BJ (cell line): ENCODE measurements around the gene RNPEPL1. TPM values are rescaled to one million over a fixed set of nuclear protein-coding genes. Genes with fewer than 3 reads are reported as not detected.
"Not testable (repeated sequence)": the region's sequence is repeated elsewhere in the genome, so short reads cannot be mapped to it uniquely, and the experiment has no call there.

Source experiments
- CTCF ChIA-PET: fragments of 350-600 bp; formaldehyde crosslinking; extraction: SDS; loops from one replicate; lab custom pipeline; 2021; ENCODE audit warnings: antibody characterized with exemption, inconsistent platforms; lab: Yijun Ruan, JAX
- POLR2A ChIA-PET: fragments of 300-600 bp; sonication (Branson Sonifier 250); formaldehyde crosslinking; extraction: SDS; loops from one replicate; lab custom pipeline; 2021; ENCODE audit warnings: antibody characterized with exemption; lab: Charles Lee
- DNase-seq: peaks from one replicate; pipeline ENCODE4 v3.0.0-alpha.2; 2011; ENCODE audit warnings: low read depth
- H3K27me3 ChIP-seq: 2 replicates; pipeline ENCODE4 v1.6.0; 2011; ENCODE audit warnings: low read length; ENCODE audit not compliant: control insufficient read depth, insufficient read depth
- H3K36me3 ChIP-seq: 2 replicates; pipeline ENCODE4 v1.5.1; 2011; ENCODE audit warnings: low read length; ENCODE audit not compliant: control insufficient read depth, insufficient read depth
- H3K4me3 ChIP-seq: 2 replicates; pipeline ENCODE4 v1.5.1; 2011; ENCODE audit warnings: low read depth, mild to moderate bottlenecking, control low read depth, low read length
- CTCF ChIP-seq: IDR thresholded peaks from 2 replicates; pipeline ENCODE4 v1.5.1; 2011; ENCODE audit warnings: low read depth, mild to moderate bottlenecking, control low read depth, inconsistent platforms, low read length, moderate library complexity; ENCODE audit not compliant: insufficient read depth
- polyA plus RNA-seq: library from polyadenylated mRNA; depleted of rRNA; stranded (reverse); fragments of >200 nt; gene quantifications from 2 replicates; pipeline ENCODE4 v1.2.3, GENCODE V29; 2011

Gene RNPEPL1
- polyA plus RNA-seq, 1 experiment = 12.7 TPM

DNA sequence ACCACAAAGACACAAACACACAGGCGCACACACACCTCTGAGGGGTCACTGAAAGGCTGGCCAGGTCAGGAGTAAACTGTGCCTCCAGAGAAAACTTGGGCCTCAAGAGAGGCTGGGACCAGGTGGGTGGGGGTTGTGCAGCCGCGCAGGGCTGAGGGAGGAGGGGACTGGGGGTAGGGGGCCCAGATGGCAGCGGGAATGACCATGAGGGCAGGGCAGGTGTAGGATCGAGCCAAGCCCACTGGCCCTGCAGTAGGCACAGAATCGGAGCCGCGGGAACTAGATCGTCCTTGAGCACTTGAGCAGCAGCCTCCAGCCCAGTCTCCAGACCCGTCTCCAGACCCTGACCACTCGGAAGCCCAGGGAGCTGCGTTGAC lies 47.3 kb upstream of the RNPEPL1 start:
- no peak for DNase-seq
- no peak for TF ChIP-seq CTCF
- ChIA-PET CTCF (no interaction called here), POLR2A (no interaction called here)
- Histone ChIP-seq H3K36me3 (0 out of 2 replicates have a peak, but pooled peaks cover under 1% of the 10 kb centered on the region), H3K27me3 (no peaks in the 10 kb centered on the region), H3K4me3 (no peak overlapping the region)

DNA sequence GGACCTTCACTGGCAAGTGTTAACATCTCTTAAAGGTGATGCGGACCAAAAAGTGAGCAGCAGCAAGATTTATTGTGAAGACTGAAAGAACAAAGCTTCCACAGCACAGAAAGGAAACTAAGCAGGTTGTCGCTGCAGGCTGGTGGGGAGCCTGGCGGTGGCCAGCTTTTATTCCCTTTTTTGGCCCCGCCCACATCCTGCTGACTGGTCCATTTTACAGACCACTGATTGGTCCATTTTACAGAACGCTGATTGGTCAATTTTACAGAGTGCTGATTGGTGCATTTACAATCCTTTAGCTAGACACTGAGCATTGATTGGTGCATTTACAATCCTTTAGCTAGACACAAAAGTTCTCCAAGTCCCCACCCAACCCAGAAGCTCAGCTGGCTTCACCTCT lies 46.4 kb upstream of the RNPEPL1 start:
- CTCF ChIA-PET = interaction anchor here (0.6 to 3.1 kb wide), 3 partner anchors 8 to 27 kb away, joined by 3 to 11 read pairs (median 3); no protein-coding TSS in a partner anchor
- H3K27me3 ChIP-seq = not testable (repeated sequence)

GRCh38 chr2:240522406-240522805 lies 45.9 kb upstream of the RNPEPL1 start:
- Histone ChIP-seq H3K4me3 (no peak overlapping the region), H3K36me3 (0 out of 2 replicates have a peak, but pooled peaks cover 1% of the 10 kb centered on the region), H3K27me3 (no peaks in the 10 kb centered on the region)
- DNase-seq = no peak
- POLR2A ChIA-PET = no interaction called here
- CTCF ChIA-PET = interaction anchor here (1.6 to 3.1 kb wide), 2 partner anchors 8 to 25 kb away, joined by 3 to 11 read pairs; no protein-coding TSS in a partner anchor
- TF ChIP-seq CTCF = no peak

More for the DNA sequence above, 46.4 kb upstream of the RNPEPL1 start:
- H3K4me3 ChIP-seq, H3K36me3 ChIP-seq, DNase-seq, POLR2A ChIA-PET: not testable (repeated sequence)

DNA sequence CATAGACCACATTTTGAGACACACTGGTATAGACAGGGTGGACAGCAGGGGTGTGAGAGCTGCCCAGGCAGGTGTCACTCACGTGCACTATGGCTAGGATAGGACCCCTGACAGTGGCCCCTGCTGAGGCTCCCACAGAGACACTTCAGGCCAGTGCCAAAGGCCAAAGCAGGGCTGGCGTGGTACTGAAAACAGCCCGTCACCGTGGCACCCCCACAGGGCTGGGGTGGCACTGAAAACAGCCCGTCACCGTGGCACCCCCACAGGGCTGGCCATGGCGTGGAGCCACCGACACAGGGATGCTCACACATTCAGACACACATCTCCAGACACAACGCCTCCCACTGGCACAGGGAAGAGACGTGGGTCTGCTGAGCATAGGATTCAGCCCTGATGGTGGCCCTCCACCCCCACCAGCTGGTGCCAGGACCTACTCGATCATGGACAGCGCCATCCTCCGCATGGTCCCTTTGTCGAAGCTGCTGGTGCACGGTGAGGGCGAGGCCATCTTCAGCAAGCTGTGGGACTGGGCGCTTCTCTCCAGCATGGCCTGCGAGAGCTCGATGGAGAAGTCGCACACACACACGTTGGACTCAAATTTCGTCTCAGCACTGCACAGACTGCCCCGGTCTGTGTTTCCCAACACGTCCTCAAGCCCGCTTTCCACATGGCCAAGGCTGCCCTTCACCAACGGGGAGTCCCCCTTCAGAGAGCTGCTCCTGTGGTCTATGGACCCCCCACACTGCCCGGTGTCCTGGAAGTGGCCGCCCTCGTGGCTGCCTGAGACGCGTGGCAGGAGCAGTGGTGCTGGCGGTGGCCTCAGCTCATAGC lies 44.6 kb upstream of the RNPEPL1 start:
- CTCF ChIA-PET = interaction anchor here (1.4 to 3.1 kb wide), 2 partner anchors 9 to 11 kb away, joined by 3 to 11 read pairs; no protein-coding TSS in a partner anchor
- DNase-seq = no peak
- POLR2A ChIA-PET = no interaction called here
- Histone ChIP-seq H3K4me3 (no peak overlapping the region), H3K36me3 (peaks cover 1% of the 10 kb centered on the region; the same call in 1 of the 2 replicates), H3K27me3 (no peaks in the 10 kb centered on the region)
- no peak for TF ChIP-seq CTCF

- Histone ChIP-seq H3K27me3 (no peaks in the 10 kb centered on the region), H3K4me3 (no peak overlapping the region), H3K36me3 (peaks cover 1% of the 10 kb centered on the region; the same call in 1 of the 2 replicates)
- ChIA-PET POLR2A (no interaction called here), CTCF (interaction anchor here (1.4 kb wide), 1 partner anchor 12 kb away, joined by 3 read pairs; no protein-coding TSS in a partner anchor)
- no peak for DNase-seq
- TF ChIP-seq CTCF = no peak
Observed at GRCh38 chr2:240524963-240525718, 43.1 kb upstream of the RNPEPL1 start.
